Colonic mucosa (tissue), 4 donors: ENCODE measurements around the gene TAT. TPM values are rescaled to one million over a fixed set of nuclear protein-coding genes. Genes with fewer than 3 reads are reported as not detected.
A peak's percentile ranks its signal among the peaks of the same experiment; 100 is the strongest.

Source experiments
- DNase-seq: peaks from one replicate; pipeline ENCODE4 v3.0.0-alpha.2; 2020
- H3K27ac ChIP-seq: fragments of 200-600 bp; one replicate; pipeline ENCODE4 v1.8.0; 2021
- H3K27me3 ChIP-seq: fragments of 200-600 bp; one replicate; pipeline ENCODE4 v1.8.0; 2021
- H3K36me3 ChIP-seq: fragments of 200-600 bp; one replicate; pipeline ENCODE4 v1.8.0; 2021
- H3K4me1 ChIP-seq: fragments of 200-600 bp; one replicate; pipeline ENCODE4 v1.8.0; 2021; ENCODE audit warnings: mild to moderate bottlenecking
- H3K4me3 ChIP-seq: fragments of 200-600 bp; one replicate; pipeline ENCODE4 v1.8.0; 2021
- H3K9ac ChIP-seq, 2 donors: one replicate each; pipeline ENCODE4 v1.7.0; 2013; ENCODE audit warnings: control low read depth in 2 of 2, low read depth in 2 of 2, low read length in 2 of 2
- H3K9me3 ChIP-seq: fragments of 200-600 bp; one replicate; pipeline ENCODE4 v1.8.0; 2021
- intact Hi-C: fragments of 100-400 bp; cut with DNase I; formaldehyde crosslinking; loops from one replicate; pipeline ENCODE4 v1.14.1; 2022
- total RNA-seq, 2 donors: library from RNA; stranded (reverse); fragmentation: NEBNext Ultra II Directional in 1 of 2; extraction: Animal tissue kit (Norgen Biotek cat#: 25700) in 1 of 2; gene quantifications; one replicate each; pipeline ENCODE4 v1.2.1, GENCODE V29; 2021
- TF ChIP-seq, protein P1 (sequence below): fragments of 200-600 bp; IDR thresholded peaks from one replicate; pipeline ENCODE4 v1.8.0; 2022; ENCODE audit warnings: antibody characterized with exemption, mild to moderate bottlenecking
- donor health status: healthy.
- donor health status: DM: no; HTN: no; CAD: no.
- donor health status: DM: no; HTN: no; CAD: no.

TAT gene
- total RNA-seq, 2 donors from 2014 or later: 0.64 to 2.2 TPM

DNA sequence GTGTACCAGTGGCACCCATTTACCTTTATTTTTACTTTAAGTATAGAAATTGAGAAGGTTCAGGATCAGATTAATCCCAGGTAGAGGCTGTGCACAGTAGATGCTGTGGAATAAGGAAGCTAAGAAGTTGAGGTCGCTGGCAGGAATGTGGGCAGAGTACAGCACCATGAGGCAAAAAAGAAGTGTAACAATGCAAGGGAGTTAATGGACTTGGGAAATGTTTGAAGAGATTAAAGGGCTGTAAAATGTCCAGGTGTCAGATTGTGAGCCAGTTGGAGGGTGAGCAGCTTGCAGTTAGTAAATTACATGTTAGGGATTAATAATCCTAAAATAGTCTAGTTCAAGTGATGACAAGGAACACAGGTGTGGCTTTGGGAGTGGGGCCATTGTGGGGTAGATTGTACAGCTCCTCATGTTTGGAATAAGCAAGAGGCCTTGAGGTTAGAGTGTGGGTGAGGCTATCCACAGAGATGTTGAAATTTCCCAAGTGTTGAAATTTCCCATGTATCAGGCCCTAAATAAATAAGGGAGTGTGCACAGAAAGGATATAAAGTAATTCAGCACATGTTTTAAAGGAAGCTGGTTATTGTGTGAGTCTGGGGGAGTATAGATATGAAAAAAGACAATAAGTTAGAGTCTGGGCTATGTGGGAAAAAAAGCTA is 21.5 kb downstream of the TAT start:
- no peaks in the 10 kb centered on the region for H3K27me3 ChIP-seq
- no peak for DNase-seq
- TF ChIP-seq, protein P1, sequence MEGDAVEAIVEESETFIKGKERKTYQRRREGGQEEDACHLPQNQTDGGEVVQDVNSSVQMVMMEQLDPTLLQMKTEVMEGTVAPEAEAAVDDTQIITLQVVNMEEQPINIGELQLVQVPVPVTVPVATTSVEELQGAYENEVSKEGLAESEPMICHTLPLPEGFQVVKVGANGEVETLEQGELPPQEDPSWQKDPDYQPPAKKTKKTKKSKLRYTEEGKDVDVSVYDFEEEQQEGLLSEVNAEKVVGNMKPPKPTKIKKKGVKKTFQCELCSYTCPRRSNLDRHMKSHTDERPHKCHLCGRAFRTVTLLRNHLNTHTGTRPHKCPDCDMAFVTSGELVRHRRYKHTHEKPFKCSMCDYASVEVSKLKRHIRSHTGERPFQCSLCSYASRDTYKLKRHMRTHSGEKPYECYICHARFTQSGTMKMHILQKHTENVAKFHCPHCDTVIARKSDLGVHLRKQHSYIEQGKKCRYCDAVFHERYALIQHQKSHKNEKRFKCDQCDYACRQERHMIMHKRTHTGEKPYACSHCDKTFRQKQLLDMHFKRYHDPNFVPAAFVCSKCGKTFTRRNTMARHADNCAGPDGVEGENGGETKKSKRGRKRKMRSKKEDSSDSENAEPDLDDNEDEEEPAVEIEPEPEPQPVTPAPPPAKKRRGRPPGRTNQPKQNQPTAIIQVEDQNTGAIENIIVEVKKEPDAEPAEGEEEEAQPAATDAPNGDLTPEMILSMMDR: no peak

DNA sequence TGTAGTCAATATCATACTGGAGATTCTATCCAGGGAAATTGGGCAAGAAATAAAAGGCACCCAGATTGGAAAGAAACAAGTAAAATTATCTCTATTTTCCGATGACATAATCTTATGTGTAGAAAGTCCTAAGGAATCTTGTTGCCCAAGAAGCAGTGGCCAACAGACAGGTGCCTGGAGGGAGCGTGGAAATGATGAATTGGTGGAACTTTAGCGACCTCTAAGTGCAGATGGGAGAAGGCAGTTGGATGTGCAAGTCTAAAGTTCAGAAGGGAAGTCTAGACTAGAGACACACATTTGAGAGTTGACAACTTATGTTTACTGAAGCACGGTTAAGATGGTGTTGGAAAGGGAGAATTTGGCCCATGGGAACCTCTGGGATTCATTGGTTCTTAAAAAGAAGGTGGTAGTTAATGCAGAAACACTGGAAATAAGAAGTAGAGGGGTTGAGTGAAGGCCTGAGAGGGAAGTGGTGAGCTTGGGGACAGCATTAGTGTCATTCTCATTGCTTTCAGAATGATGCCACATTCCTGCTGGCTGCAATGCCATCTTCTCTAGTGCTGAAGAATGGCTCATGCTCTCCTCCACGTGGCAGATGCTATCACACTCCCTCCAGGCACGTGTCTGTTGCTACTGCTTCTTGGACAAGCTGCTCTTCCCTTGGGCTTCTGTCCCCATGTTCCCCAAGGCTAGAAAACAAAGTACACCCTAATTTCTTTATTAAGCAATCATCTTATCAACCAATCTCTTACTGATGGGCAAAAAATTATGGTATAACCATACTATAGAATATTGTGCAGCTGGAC is 24.0 kb downstream of the TAT start:
- Histone ChIP-seq H3K9ac (no peak overlapping the region), H3K4me1 (no peaks in the 10 kb centered on the region), H3K36me3 (no peaks in the 10 kb centered on the region), H3K9me3 (no peaks in the 10 kb centered on the region), H3K27ac (no peak overlapping the region), H3K4me3 (no peak overlapping the region), H3K27me3 (no peaks in the 10 kb centered on the region)
- TF ChIP-seq, protein P1: no peak
- intact Hi-C loops: no loop called here
- DNase-seq: no peak

More for the DNA sequence above, 21.5 kb downstream of the TAT start:
- no peak overlapping the region for H3K27ac ChIP-seq
- H3K36me3 ChIP-seq: no peaks in the 10 kb centered on the region
- no peaks in the 10 kb centered on the region for H3K9me3 ChIP-seq
- no peak overlapping the region for H3K9ac ChIP-seq
- intact Hi-C loops: no loop called here
- no peak overlapping the region for H3K4me3 ChIP-seq
- no peaks in the 10 kb centered on the region for H3K4me1 ChIP-seq

DNA sequence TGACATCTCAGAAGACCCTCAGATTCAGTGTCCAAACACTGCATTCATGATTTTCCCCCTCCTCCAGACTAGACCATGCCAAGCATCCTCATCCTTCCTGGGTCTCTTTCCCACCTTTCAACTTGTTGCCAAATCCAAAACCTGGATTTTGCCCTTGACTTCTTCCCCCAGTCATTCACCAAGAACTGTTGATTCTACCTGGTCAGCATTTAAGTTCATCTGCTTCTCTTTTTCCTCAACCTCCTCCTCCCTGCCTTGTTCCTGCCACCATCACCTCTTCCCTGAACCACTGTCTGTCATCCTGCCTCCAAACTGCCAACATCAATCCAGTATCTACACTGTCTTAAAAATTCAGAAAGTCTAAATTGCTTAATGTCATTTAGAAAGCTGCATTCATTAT is 29.7 kb downstream of the TAT start:
- DNase-seq: no peak
- Histone ChIP-seq H3K9ac (no peak overlapping the region), H3K4me1 (no peaks in the 10 kb centered on the region), H3K4me3 (no peak overlapping the region), H3K27me3 (no peaks in the 10 kb centered on the region), H3K9me3 (no peaks in the 10 kb centered on the region), H3K36me3 (no peaks in the 10 kb centered on the region), H3K27ac (no peak overlapping the region)
- TF ChIP-seq, protein P1: no peak
- intact Hi-C loops: no loop called here

DNA sequence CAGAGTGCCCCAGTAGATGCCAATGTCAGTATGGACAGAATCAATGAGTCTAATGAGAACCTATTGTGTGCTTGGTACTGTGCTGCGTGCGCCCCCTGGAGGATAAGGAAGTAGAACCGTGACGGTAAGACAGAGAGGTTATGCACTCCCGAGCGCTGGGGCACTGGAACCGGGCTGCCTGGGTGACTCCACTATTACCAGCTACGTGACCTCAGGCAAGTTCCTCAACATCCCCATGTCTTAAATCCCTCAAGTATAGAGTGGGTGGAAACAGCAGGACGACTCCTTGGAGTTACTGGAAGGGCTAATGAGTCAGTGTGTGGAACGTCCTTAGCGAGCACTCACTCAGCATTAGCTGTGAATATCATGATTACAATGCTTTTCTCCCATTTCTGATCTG is 34.5 kb downstream of the TAT start:
- Histone ChIP-seq H3K9me3 (no peaks in the 10 kb centered on the region), H3K27me3 (no peaks in the 10 kb centered on the region), H3K4me1 (no peaks in the 10 kb centered on the region), H3K9ac (no peak overlapping the region), H3K27ac (no peak overlapping the region), H3K36me3 (no peaks in the 10 kb centered on the region), H3K4me3 (no peak overlapping the region)
- intact Hi-C loops: no loop called here
- DNase-seq: peak; percentile 68
- TF ChIP-seq, protein P1: peak; percentile 22

DNA sequence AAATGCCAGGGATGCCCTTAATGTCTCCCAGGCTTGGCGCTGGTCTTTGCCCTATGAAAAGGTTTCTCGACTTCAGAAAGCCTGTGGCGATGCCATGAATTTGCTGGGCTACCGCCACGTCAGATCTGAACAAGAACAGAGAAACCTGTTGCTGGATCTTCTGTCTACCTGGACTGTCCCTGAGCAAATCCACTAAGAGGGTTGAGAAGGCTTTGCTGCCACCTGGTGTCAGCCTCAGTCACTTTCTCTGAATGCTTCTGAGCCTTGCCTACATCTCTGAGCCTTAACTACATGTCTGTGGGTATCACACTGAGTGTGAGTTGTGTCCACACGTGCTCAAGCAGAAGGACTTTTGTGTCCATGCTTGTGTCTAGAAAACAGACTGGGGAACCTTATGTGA is 39.2 kb downstream of the TAT start:
- no peak overlapping the region for H3K9ac ChIP-seq
- TF ChIP-seq, protein P1: peak; percentile 53
- intact Hi-C loops: no loop called here
- DNase-seq: peak; percentile 44
- H3K9me3 ChIP-seq: no peaks in the 10 kb centered on the region
- no peak overlapping the region for H3K4me3 ChIP-seq
- H3K4me1 ChIP-seq: no peaks in the 10 kb centered on the region
- no peak overlapping the region for H3K27ac ChIP-seq
- H3K36me3 ChIP-seq: no peaks in the 10 kb centered on the region
- H3K27me3 ChIP-seq: no peaks in the 10 kb centered on the region
